Mammary epithelial cell (primary cell): ENCODE results near the gene CAGE1.

ENCODE experiments used
- EZH2 ChIP-seq: IDR thresholded peaks from 2 replicates; pipeline ENCODE4 v1.6.1; 2012; ENCODE audit warnings: low read length, inconsistent platforms, borderline replicate concordance
- TF ChIP-seq, protein P1 (sequence below), 2 donors: IDR thresholded peaks in 1 of 2; conservative IDR thresholded peaks in 1 of 2; 2 replicates each; pipeline ENCODE4 v1.5.1; 2011 to 2012; ENCODE audit warnings: inconsistent platforms in 2 of 2, low read length in 2 of 2, mild to moderate bottlenecking in 2 of 2, control low read depth in 1 of 2, low read depth in 1 of 2; ENCODE audit not compliant: insufficient read depth in 1 of 2; ENCODE audit errors: extremely low read depth in 1 of 2

DNA sequence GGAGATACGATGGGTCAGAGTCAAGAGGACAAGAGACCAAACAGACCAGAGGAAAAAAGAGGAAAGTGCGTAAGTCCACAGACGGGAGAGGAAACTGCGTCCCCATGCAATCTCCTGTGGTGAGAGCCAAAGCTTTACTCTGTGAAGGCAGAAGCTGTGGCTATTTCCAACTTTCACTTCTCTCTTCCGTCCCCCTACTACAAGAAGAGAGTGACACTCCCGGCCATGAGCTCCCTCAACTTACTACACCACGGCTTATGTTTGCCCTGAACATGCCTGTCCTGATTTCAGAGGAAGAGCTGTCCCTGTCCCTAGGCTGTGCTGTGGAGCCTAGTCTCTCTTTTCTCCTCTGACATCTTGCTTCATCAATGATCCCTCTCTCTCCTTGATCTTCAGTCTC, 65.0 kb downstream of the CAGE1 start:
- no peak for TF ChIP-seq EZH2
- TF ChIP-seq, protein P1, sequence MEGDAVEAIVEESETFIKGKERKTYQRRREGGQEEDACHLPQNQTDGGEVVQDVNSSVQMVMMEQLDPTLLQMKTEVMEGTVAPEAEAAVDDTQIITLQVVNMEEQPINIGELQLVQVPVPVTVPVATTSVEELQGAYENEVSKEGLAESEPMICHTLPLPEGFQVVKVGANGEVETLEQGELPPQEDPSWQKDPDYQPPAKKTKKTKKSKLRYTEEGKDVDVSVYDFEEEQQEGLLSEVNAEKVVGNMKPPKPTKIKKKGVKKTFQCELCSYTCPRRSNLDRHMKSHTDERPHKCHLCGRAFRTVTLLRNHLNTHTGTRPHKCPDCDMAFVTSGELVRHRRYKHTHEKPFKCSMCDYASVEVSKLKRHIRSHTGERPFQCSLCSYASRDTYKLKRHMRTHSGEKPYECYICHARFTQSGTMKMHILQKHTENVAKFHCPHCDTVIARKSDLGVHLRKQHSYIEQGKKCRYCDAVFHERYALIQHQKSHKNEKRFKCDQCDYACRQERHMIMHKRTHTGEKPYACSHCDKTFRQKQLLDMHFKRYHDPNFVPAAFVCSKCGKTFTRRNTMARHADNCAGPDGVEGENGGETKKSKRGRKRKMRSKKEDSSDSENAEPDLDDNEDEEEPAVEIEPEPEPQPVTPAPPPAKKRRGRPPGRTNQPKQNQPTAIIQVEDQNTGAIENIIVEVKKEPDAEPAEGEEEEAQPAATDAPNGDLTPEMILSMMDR (conservative IDR thresholded peaks at IDR 0.05 in 1 of 2, IDR thresholded peaks at IDR 0.05 in 1 of 2; ENCODE audit: extremely low read depth in 1 of 2, insufficient read depth in 1 of 2, low read depth in 1 of 2, low read length in 2 of 2), result no peak
